ENCODE measurements around the gene RASGEF1B. TPM values are rescaled to one million over a fixed set of nuclear protein-coding genes. Genes with fewer than 3 reads are reported as not detected.
A peak's percentile ranks its signal among the peaks of the same experiment; 100 is the strongest.
"Not testable (repeated sequence)": the region's sequence is repeated elsewhere in the genome, so short reads cannot be mapped to it uniquely, and the experiment has no call there.

The RASGEF1B gene
- total RNA-seq, 1 donor from 2014 or later: 5.5 TPM

DNA sequence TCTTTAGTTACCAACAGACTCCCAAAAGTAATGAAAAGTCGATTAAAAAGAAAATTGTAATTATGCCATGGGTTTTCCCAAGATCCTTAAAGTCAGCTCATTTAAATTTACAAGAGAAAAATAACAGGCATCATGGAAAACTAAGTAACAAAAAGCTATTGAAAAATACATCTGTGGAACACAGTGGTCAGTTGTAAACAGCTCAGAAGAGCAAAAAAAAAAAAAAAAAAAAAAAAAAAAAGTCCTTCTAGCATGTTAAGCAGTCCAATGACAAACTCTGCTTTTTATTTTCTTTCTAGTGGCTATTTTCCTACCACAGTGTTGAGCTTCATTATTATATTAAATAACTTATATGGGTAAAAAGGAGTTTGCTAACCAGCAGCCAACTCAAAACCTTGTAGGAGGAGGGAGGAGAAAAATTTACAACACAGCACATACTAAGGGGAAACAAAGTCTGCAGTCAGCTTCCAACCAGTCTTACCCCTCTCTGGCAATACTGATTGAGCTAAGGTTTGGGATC lies 44.9 kb downstream of the RASGEF1B start:
- no peak for DNase-seq
- H3K27ac Mint-ChIP-seq: no peak overlapping the region
- no peak overlapping the region for H3K4me3 Mint-ChIP-seq
- no peaks in the 10 kb centered on the region for H3K9me3 Mint-ChIP-seq
- peaks cover 11% of the 10 kb centered on the region for H3K36me3 Mint-ChIP-seq (ENCODE audit: low read depth)
- H3K4me1 Mint-ChIP-seq: peaks cover 5% of the 10 kb centered on the region
- intact Hi-C loops (cut with micrococcal nuclease): no loop called here
- no peaks in the 10 kb centered on the region for H3K27me3 Mint-ChIP-seq

- peaks cover 10% of the 10 kb centered on the region for H3K36me3 Mint-ChIP-seq (ENCODE audit: low read depth)
- intact Hi-C loops (cut with micrococcal nuclease): loop anchor here (5.0 kb wide), 2 partner anchors 82 to 402 kb away; no protein-coding TSS in a partner anchor
- no peak overlapping the region for H3K27ac Mint-ChIP-seq
Measured at GRCh38 chr4:81424816-81425755, 46.6 kb downstream of the RASGEF1B start.

DNA sequence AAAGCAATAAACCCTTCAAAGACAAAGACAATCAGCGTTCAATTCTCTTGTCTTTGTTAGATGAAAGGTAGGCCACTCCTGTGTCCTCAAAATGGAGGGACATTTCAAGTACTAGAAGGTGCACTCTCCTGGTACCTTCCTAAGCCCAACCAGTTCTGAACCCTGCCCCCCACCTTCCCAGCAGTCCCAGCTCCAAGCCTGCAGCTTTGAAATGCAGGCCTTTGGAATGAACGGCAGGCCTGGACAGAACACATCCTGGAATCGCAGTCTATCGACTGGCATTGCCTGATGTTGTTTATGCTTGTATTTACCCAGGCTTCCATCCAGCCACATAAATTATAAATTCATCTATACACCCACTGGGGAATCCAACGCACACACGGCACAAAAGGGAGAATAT lies 47.4 kb downstream of the RASGEF1B start:
- intact Hi-C loops (cut with micrococcal nuclease): loop anchor here (5.0 kb wide), 2 partner anchors 83 to 403 kb away; no protein-coding TSS in a partner anchor
- Mint-ChIP-seq H3K27ac (no peak overlapping the region), H3K27me3 (no peaks in the 10 kb centered on the region), H3K4me1 (peaks cover 7% of the 10 kb centered on the region), H3K36me3 (ENCODE audit: low read depth) (peaks cover 5% of the 10 kb centered on the region), H3K9me3 (no peaks in the 10 kb centered on the region), H3K4me3 (no peak overlapping the region)
- DNase-seq: no peak

More at GRCh38 chr4:81424816-81425755, 46.6 kb downstream of the RASGEF1B start:
- H3K4me3 Mint-ChIP-seq: no peak overlapping the region
- H3K27me3 Mint-ChIP-seq: no peaks in the 10 kb centered on the region
- H3K9me3 Mint-ChIP-seq: no peaks in the 10 kb centered on the region
- H3K4me1 Mint-ChIP-seq: peaks cover 7% of the 10 kb centered on the region
- DNase-seq: no peak

DNA sequence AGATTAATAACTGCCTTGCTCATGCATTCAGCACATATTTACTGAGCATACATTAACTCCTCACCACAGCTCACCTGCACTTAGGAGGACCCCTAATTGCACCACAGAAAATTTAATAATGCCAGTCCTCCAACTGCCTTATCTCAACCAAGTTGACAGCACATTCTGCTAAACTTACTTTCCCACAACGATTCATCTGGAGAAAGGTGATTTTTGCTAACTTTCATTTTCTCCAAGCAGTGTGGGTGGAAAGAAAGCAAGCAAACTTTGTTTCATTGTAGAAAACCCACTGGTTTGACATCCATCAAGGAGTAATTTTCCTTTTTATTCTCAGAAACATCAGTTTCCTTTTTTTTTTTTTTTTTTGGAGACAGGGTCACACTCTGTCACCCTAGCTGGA lies 49.1 kb downstream of the RASGEF1B start:
- intact Hi-C loops (cut with micrococcal nuclease): loop anchor here (5.0 kb wide), 2 partner anchors 85 to 405 kb away; no protein-coding TSS in a partner anchor
- H3K9me3 Mint-ChIP-seq: no peaks in the 10 kb centered on the region
- peaks cover 7% of the 10 kb centered on the region for H3K4me1 Mint-ChIP-seq
- no peaks in the 10 kb centered on the region for H3K27me3 Mint-ChIP-seq
- H3K36me3 Mint-ChIP-seq (ENCODE audit: low read depth): no peaks in the 10 kb centered on the region
- H3K4me3 Mint-ChIP-seq: no peak overlapping the region
- no peak for DNase-seq
- no peak overlapping the region for H3K27ac Mint-ChIP-seq

DNA sequence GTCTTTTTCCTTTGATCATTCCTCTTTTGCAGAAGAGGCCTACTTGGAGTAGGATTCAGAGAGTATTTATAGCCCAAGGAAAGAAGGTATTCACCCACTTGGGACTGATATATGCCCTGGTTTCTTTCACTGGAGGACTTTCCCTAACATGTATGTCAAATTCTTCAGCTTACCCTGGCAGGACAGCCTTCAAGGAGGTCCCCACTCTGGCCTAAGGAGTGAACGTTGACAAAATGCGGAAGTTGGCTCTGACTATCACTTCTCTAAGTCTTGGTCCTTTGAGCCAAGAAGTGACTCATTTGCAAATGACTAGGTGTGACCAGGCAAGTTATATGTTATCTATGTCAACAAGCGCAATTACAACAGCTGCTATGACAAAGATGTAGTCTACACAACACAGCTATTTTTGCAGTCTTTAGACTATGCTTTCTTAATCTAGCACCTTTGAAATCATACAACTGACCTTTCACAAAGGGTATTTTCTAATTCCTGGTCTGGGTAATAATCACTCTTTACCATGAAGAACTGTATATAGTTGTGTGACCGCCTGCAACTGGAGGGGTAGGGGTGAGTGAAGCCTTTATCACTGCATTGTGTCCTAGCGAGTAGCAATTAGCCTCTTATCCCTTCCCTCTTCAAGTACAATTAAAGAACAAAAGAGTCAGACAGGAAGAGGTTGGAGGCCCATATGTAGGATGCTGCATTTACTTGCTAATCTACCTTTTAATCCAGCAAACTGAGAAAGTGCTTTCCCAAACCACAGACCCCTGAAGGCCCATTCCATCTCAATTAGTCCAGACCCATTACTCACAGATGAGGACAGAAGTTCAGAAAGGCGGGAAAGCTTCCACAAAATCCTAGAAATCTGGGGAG lies 50.1 kb downstream of the RASGEF1B start:
- Mint-ChIP-seq H3K27ac (no peak overlapping the region), H3K4me3 (no peak overlapping the region), H3K4me1 (peaks cover 7% of the 10 kb centered on the region), H3K36me3 (ENCODE audit: low read depth) (no peaks in the 10 kb centered on the region), H3K27me3 (no peaks in the 10 kb centered on the region), H3K9me3 (no peaks in the 10 kb centered on the region)
- no peak for DNase-seq
- intact Hi-C loops (cut with micrococcal nuclease): loop anchor here (5.0 kb wide), 2 partner anchors 86 to 406 kb away; no protein-coding TSS in a partner anchor

DNA sequence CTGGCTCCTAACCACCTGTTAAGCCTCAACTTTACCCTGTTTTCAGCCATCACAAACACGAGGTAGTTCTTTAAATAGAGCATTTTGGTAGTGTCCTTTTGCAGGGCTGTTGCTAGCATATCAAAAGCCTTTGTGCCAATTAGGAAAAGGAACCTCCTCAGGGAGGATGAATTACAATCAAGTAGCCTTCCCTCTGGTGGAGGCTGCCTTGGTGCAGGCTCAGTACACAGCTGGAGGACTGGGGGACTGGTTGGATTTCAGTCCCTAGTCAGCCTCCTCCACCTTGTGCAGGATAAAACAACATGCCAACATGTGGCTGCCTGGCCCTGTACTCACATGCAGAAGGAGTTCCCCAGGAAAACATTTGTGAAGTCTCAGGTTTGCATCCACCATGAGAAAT lies 53.1 kb downstream of the RASGEF1B start:
- no peaks in the 10 kb centered on the region for H3K27me3 Mint-ChIP-seq
- peaks cover 7% of the 10 kb centered on the region for H3K4me1 Mint-ChIP-seq
- no peak overlapping the region for H3K27ac Mint-ChIP-seq
- no peak overlapping the region for H3K4me3 Mint-ChIP-seq
- no peaks in the 10 kb centered on the region for H3K36me3 Mint-ChIP-seq (ENCODE audit: low read depth)
- no peak for DNase-seq
- intact Hi-C loops (cut with micrococcal nuclease): no loop called here
- peaks cover 3% of the 10 kb centered on the region for H3K9me3 Mint-ChIP-seq

GRCh38 chr4:81412946-81413495 lies 58.7 kb downstream of the RASGEF1B start:
- no peaks in the 10 kb centered on the region for H3K4me1 Mint-ChIP-seq
- peaks cover 3% of the 10 kb centered on the region for H3K9me3 Mint-ChIP-seq
- no peak for DNase-seq
- H3K27ac Mint-ChIP-seq: no peak overlapping the region
- intact Hi-C loops (cut with micrococcal nuclease): no loop called here
- H3K36me3 Mint-ChIP-seq (ENCODE audit: low read depth): no peaks in the 10 kb centered on the region
- no peak overlapping the region for H3K4me3 Mint-ChIP-seq
- H3K27me3 Mint-ChIP-seq: no peaks in the 10 kb centered on the region

DNA sequence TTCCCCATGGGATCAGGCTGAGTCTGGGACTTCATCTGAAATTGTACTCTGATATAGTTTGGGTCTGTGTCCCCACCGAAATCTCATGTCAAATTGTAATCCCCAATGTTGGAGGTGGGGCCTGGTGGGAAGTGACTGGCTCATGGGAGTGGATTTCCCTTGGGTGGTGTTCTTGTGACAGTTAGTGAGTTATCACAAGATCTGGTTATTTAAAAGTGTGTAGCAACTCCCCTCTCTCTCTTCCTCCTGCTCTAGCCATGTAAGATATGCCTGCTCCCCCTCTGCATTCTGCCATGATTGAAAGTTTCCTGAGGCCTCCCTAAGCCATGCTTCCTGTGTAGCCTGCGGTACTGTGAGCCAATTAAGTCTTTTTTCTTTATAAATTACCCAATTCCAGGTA lies 61.0 kb downstream of the RASGEF1B start:
- Mint-ChIP-seq H3K4me3 (no peak overlapping the region), H3K27me3 (no peaks in the 10 kb centered on the region), H3K27ac (no peak overlapping the region), H3K9me3 (peaks cover 3% of the 10 kb centered on the region), H3K4me1 (peaks cover 1% of the 10 kb centered on the region), H3K36me3 (ENCODE audit: low read depth) (no peaks in the 10 kb centered on the region)
- intact Hi-C loops (cut with micrococcal nuclease): no loop called here
- DNase-seq: no peak

- no peak overlapping the region for H3K4me3 Mint-ChIP-seq
- no peaks in the 10 kb centered on the region for H3K36me3 Mint-ChIP-seq (ENCODE audit: low read depth)
- peaks cover 3% of the 10 kb centered on the region for H3K9me3 Mint-ChIP-seq
- no peak overlapping the region for H3K27ac Mint-ChIP-seq
- H3K27me3 Mint-ChIP-seq: no peaks in the 10 kb centered on the region
- no peak for DNase-seq
- intact Hi-C loops (cut with micrococcal nuclease): loop anchor here (5.0 to 10.0 kb wide), 3 partner anchors 502 to 955 kb away; no protein-coding TSS in a partner anchor
- peaks cover 3% of the 10 kb centered on the region for H3K4me1 Mint-ChIP-seq
Measured at GRCh38 chr4:81409836-81410235, 61.9 kb downstream of the RASGEF1B start.

DNA sequence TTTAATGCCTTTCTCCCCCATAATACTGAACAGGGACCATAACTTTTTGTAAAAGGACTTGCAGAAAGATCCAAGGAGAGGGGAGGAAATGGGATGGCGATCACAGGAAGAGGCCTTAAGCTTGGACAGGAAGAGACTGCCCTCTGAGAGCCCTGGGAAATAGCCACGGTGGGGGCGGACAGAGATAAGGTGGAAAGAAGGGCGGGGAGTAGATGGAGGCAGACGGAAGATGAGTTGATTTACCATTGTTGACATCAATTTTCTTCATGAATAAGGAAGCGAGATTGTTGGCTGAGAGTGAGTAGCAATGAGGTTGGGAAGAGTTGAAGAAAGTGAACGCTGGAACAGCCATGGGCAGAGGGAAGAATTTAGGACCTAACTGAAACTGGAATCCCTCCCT lies 63.4 kb downstream of the RASGEF1B start:
- Mint-ChIP-seq H3K9me3 (no peaks in the 10 kb centered on the region), H3K36me3 (ENCODE audit: low read depth) (no peaks in the 10 kb centered on the region), H3K4me3 (no peak overlapping the region), H3K27me3 (no peaks in the 10 kb centered on the region), H3K4me1 (peaks cover 3% of the 10 kb centered on the region), H3K27ac (no peak overlapping the region)
- no peak for DNase-seq
- intact Hi-C loops (cut with micrococcal nuclease): loop anchor here (5.0 to 10.0 kb wide), 3 partner anchors 504 to 956 kb away; no protein-coding TSS in a partner anchor

DNA sequence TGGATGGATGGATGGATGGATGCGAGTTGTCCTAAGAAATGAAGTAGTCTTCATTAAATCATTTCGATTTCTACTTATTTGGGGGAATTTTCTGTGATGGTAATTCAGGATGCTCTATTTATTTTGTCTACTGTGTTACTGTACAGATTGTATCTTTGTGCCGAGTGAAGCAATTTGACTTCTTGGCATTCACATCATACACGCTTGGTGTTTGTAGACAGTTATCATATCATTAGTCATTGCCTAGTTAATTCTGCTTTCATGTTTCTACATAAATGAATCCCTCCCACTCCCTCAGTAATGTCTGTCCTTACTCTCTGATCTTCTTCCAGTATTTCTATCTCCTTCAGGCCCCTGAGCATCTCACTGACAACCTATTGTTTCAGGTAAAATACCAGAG lies 64.0 kb downstream of the RASGEF1B start:
- Mint-ChIP-seq H3K4me3 (no peak overlapping the region), H3K27me3 (no peaks in the 10 kb centered on the region), H3K36me3 (ENCODE audit: low read depth) (no peaks in the 10 kb centered on the region), H3K4me1 (peaks cover 3% of the 10 kb centered on the region), H3K27ac (no peak overlapping the region), H3K9me3 (no peaks in the 10 kb centered on the region)
- DNase-seq: no peak
- intact Hi-C loops (cut with micrococcal nuclease): loop anchor here (2.0 to 10.0 kb wide), 4 partner anchors 59 to 957 kb away; no protein-coding TSS in a partner anchor

DNA sequence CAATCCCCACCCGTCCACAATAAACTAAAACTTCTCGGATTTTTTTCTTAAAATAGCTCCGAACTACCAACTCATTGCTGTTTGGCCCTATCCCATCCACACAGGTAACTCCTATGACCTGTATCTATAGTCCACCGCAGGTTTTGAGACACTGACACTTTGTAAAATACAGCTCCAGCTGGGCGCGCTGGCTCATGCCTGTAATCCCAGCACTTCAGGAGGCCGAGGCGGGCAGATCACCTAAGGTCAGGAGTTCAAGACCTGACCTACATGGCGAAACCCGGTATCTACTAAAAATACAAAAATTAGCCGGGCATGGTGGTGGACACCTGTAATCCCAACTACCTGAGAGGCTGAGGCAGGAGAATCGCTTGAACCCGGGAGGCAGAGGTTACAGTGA lies 65.2 kb downstream of the RASGEF1B start:
- not testable (repeated sequence) for H3K27ac Mint-ChIP-seq; H3K9me3 Mint-ChIP-seq; H3K27me3 Mint-ChIP-seq; H3K4me3 Mint-ChIP-seq; H3K36me3 Mint-ChIP-seq (ENCODE audit: low read depth); H3K4me1 Mint-ChIP-seq; DNase-seq
- intact Hi-C loops (cut with micrococcal nuclease): loop anchor here (1.0 to 10.0 kb wide), 7 partner anchors 60 to 958 kb away; no protein-coding TSS in a partner anchor

DNA sequence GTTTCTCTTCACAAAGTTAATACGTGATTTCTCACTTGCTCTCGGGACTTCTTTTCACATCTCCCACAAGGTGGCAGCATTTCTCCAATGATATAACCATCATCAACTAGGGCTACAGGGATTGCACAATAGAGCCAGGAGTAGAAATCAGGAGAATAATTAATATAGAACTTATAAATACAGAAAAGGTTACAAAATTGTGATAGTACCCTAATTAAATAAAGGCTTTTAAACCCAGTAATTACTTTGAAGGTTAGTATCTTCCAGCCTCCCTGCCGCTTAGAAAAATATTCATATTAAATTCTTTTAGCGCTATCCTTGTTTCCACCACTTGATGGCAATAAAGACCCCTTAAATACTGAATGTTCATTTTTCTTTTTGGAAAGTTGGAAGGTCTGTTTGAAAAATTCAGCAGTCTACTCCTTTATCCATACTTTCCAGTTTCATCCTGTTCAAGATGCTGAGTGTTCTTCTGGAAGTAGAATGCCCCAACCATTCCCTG lies 65.8 kb downstream of the RASGEF1B start:
- H3K27me3 Mint-ChIP-seq: no peaks in the 10 kb centered on the region
- no peaks in the 10 kb centered on the region for H3K36me3 Mint-ChIP-seq (ENCODE audit: low read depth)
- H3K4me3 Mint-ChIP-seq: no peak overlapping the region
- intact Hi-C loops (cut with micrococcal nuclease): loop anchor here (1.0 to 10.0 kb wide), 7 partner anchors 61 to 959 kb away; no protein-coding TSS in a partner anchor
- no peak overlapping the region for H3K27ac Mint-ChIP-seq
- H3K4me1 Mint-ChIP-seq: peaks cover 3% of the 10 kb centered on the region
- H3K9me3 Mint-ChIP-seq: no peaks in the 10 kb centered on the region
- peak; percentile 84 for DNase-seq

All from activated CD4-positive, alpha-beta T cell treated with anti-CD3 and anti-CD28 coated beads, Interleukin-2, amount 10 ng/mL, durations not matched to agents 24 days and 14 days (primary cell).